ENCODE data around the gene FAM83C.
A peak's percentile ranks its signal among the peaks of the same experiment; 100 is the strongest.

FAM83C gene

DNA sequence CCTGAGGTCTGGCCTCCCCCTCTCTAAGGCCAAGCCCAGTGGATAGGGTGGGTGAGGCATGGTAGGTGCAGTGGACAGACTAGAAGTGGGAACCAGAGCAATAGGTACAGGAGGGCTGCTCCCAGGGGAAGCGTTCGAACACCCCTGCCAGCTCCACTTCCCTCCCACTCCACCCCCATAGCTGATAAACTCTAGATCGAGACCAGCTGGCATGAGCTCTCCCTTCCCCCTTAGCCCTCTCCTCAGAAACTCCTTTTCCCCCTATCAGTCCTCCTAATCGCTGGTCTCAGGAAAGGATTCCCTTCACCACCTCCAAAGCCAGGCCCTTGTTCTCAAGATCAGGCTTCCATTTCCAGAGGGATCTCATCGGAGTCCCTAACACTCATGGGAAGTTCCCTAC lies 6.0 kb upstream of the FAM83C start:
- DNase-seq (ENCODE audit: low read depth), result no peak

- no peak for DNase-seq (ENCODE audit: low read depth)
Measured at GRCh38 chr20:35297740-35298139, 5.5 kb upstream of the FAM83C start.

DNA sequence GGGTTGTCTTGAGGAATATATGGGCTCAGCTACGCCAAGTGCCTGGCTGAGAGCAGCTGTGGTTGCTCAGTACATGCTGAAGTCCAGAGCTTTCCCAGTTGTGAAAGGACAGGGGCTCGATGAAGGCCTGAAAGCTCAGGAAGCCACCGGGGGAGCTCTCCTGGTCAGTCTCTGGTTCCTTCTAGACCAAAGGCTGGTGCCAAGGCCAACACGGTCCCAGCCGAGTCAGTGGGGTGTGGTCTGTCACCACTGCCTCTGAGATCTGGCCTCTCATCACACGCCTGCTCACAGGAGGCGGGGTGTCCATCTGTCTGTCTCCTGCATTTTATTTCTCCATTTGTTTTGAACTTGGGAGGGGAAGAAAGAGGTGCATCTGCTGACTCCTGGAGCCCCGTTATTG lies 4.9 kb upstream of the FAM83C start:
- DNase-seq (ENCODE audit: low read depth), result no peak

- no peak for DNase-seq (ENCODE audit: low read depth)
Measured at GRCh38 chr20:35296101-35296554, 3.9 kb upstream of the FAM83C start.

GRCh38 chr20:35295674-35296073 lies 3.4 kb upstream of the FAM83C start:
- DNase-seq (ENCODE audit: low read depth), result no peak

DNA sequence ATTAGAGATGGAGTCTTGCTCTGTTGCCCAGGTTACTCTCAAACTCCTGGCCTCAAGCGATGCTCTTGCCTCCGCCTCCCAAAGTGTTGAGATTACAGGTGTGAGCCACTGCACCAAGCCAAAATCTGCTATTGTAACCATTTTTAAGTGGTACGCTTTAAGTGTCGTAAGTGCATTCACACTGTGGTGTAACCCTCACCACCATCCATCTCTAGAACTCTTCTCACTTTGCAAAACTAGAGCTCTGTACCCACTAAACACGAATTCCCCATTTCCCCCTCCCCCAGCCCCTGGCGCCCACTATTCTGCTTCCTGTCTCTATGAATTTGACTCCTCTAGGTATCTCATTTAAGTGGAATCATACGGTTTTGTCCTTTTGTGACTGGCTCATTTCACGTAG lies 2.8 kb upstream of the FAM83C start:
- DNase-seq (ENCODE audit: low read depth), result no peak

- no peak for DNase-seq (ENCODE audit: low read depth)
Measured at GRCh38 chr20:35294293-35294685, 2.1 kb upstream of the FAM83C start.

- no peak for DNase-seq (ENCODE audit: low read depth)
Measured at GRCh38 chr20:35293303-35294292, 1.4 kb upstream of the FAM83C start.

- DNase-seq (ENCODE audit: low read depth), result no peak
Measured at GRCh38 chr20:35292504-35293285, 470 bp upstream of the FAM83C start.

- DNase-seq (ENCODE audit: low read depth), result no peak
Measured at GRCh38 chr20:35290887-35291417, 1.3 kb downstream of the FAM83C start.

GRCh38 chr20:35290186-35290886 lies 1.9 kb downstream of the FAM83C start:
- DNase-seq (ENCODE audit: low read depth), result no peak

GRCh38 chr20:35288325-35289060 lies 3.7 kb downstream of the FAM83C start:
- no peak for DNase-seq (ENCODE audit: low read depth)

- no peak for DNase-seq (ENCODE audit: low read depth)
Measured at GRCh38 chr20:35287509-35288324, 4.5 kb downstream of the FAM83C start.

- no peak for DNase-seq (ENCODE audit: low read depth)
Measured at GRCh38 chr20:35286899-35287508, 5.2 kb downstream of the FAM83C start.

- no peak for DNase-seq (ENCODE audit: low read depth)
Measured at GRCh38 chr20:35286077-35286898, 5.9 kb downstream of the FAM83C start.

GRCh38 chr20:35285806-35286076 lies 6.5 kb downstream of the FAM83C start:
- DNase-seq (ENCODE audit: low read depth), result no peak

DNA sequence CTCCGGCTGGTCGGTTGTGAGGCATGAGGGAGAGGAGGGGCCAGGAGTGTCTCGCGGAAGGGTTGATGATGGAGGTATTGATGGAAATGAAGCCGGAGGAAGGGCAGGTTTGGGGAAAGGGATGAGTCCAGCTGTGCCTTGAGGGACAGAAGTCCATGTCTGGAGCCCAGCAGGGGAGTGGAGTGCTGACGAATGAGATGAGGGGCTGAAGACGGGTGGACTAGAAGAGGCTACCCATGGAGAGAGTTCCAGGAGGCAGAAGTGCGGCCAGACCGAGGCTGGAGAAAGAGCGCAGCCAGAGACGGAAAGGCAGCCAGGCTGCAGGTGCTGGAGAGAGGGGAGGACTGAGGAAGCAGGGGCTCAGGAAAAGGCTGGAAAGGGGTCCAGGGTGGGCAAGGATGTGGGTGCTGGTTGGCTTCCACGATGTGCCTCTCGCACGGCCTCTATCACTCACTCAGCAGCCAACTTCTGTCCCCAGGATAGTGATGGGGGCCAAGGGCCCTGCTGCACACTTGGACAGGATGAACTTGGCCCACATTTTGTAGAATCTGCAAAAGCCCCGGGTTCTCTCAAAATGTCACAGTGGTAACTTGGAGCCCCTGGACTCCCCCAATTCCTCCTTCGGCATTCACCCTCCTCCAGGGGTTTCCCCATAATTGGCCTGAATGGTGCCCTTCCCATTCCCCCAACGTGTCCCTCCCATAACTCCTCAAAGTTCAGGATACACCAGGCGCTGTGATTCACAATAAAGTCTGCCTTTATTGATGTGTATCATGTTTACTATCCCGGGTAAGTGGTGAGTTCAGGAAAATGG lies 7.0 kb downstream of the FAM83C start:
- no peak for DNase-seq (ENCODE audit: low read depth)

- DNase-seq (ENCODE audit: low read depth), result peak; percentile 56
Measured at GRCh38 chr20:35284267-35284991, 7.8 kb downstream of the FAM83C start, which contains the start of gene EIF6. Gene EIF6, minus strand, starts transcription at chr20:35284772. Its CDS starts 285 bp downstream, at chr20:35284487.

All from stimulated activated CD8-positive, alpha-beta memory T cell treated with anti-CD3 and anti-CD28 coated beads, Interleukin-15, amount 100 ng/mL, for 1 hour (primary cell).